IMR-90 (cell line): Measurements from ENCODE around the gene MARCO. TPM values are rescaled to one million over a fixed set of nuclear protein-coding genes. Genes with fewer than 3 reads are reported as not detected.

ENCODE experiments used
- ATAC-seq: fragments of 200-7000 bp; cut with Tn5 transposase; 2 replicates; pipeline ENCODE4 v1.9.1; 2020; ENCODE audit warnings: low read depth, mild to moderate bottlenecking, moderate library complexity
- BruUV-seq: library from RNA; stranded (reverse); fragments of 400-500 nt; replicated peaks from 2 replicates; lab custom pipeline; 2021; lab: Mats Ljungman, UMichigan
- CTCF ChIA-PET: fragments of 300-600 bp; formaldehyde crosslinking; extraction: SDS; loops from one replicate; lab custom pipeline; 2021; ENCODE audit warnings: antibody characterized with exemption; lab: Yijun Ruan, JAX
- POLR2A ChIA-PET: fragments of 300-600 bp; sonication (Branson Sonifier 250); formaldehyde crosslinking; loops from one replicate; lab custom pipeline; 2022; ENCODE audit warnings: antibody characterized with exemption; ENCODE audit not compliant: unreplicated experiment; lab: Charles Lee
- DNase-seq: peaks from one replicate; pipeline ENCODE4 v3.0.0; 2013
- H2AFZ ChIP-seq: replicated peaks from 2 replicates; pipeline ENCODE3; 2013; ENCODE audit warnings: low read length, mild to moderate bottlenecking; ENCODE audit not compliant: poor library complexity
- H2AK5ac ChIP-seq: 2 replicates; pipeline ENCODE4 v1.6.1; 2013; ENCODE audit warnings: low read depth, low read length, inconsistent platforms
- H2AK9ac ChIP-seq: replicated peaks from 2 replicates; pipeline ENCODE3; 2013; ENCODE audit warnings: mild to moderate bottlenecking, low read depth, low read length, moderate library complexity; ENCODE audit not compliant: poor library complexity
- H2BK120ac ChIP-seq: 2 replicates; pipeline ENCODE4 v1.6.1; 2013; ENCODE audit warnings: low read depth, low read length, inconsistent platforms
- H2BK15ac ChIP-seq: 3 replicates; pipeline ENCODE4 v1.6.1; 2013; ENCODE audit warnings: low read depth, low read length, inconsistent platforms
- H2BK20ac ChIP-seq: 2 replicates; pipeline ENCODE4 v1.6.1; 2013; ENCODE audit warnings: low read depth, mild to moderate bottlenecking, inconsistent platforms, low read length, moderate library complexity
- H2BK5ac ChIP-seq: 2 replicates; pipeline ENCODE4 v1.6.1; 2013; ENCODE audit warnings: mild to moderate bottlenecking, low read depth, low read length, inconsistent platforms; ENCODE audit not compliant: poor library complexity, severe bottlenecking
- H3K14ac ChIP-seq: replicated peaks from 2 replicates; pipeline ENCODE4 v1.6.1; 2013; ENCODE audit warnings: low read depth, low read length, inconsistent platforms
- H3K18ac ChIP-seq: 2 replicates; pipeline ENCODE4 v1.6.1; 2013; ENCODE audit warnings: low read depth, low read length, control low read depth
- H3K23ac ChIP-seq: 2 replicates; pipeline ENCODE4 v1.6.1; 2013; ENCODE audit warnings: low read depth, low read length, inconsistent platforms
- H3K27ac ChIP-seq: 2 replicates; pipeline ENCODE4 v1.5.1; 2013; ENCODE audit warnings: mild to moderate bottlenecking, control low read depth, low read length; ENCODE audit not compliant: insufficient read depth
- H3K27me3 ChIP-seq: 2 replicates; pipeline ENCODE4 v1.6.1; 2013; ENCODE audit warnings: low read length; ENCODE audit not compliant: control insufficient read depth, insufficient read depth
- H3K36me3 ChIP-seq: 2 replicates; pipeline ENCODE4 v1.6.1; 2013; ENCODE audit warnings: low read length, mixed read lengths; ENCODE audit not compliant: control insufficient read depth, insufficient read depth
- H3K4ac ChIP-seq: 2 replicates; pipeline ENCODE4 v1.6.1; 2013; ENCODE audit warnings: low read depth, low read length, inconsistent platforms
- H3K4me1 ChIP-seq: 2 replicates; pipeline ENCODE4 v1.6.1; 2013; ENCODE audit warnings: low read length, mixed read lengths; ENCODE audit not compliant: control insufficient read depth, insufficient read depth
- H3K4me2 ChIP-seq: 2 replicates; pipeline ENCODE4 v1.6.1; 2013; ENCODE audit warnings: low read depth, mild to moderate bottlenecking, control low read depth, low read length, moderate library complexity
- H3K4me3 ChIP-seq: 2 replicates; pipeline ENCODE4 v1.5.1; 2013; ENCODE audit warnings: low read depth, mild to moderate bottlenecking, control low read depth, low read length, moderate library complexity; ENCODE audit not compliant: insufficient read depth
- H3K56ac ChIP-seq: 2 replicates; pipeline ENCODE4 v1.6.1; 2013; ENCODE audit warnings: low read length, inconsistent platforms; ENCODE audit not compliant: insufficient read depth; ENCODE audit errors: extremely low read depth
- H3K79me1 ChIP-seq, 2 experiments: 2 replicates each; pipeline ENCODE4 v1.6.1; 2013; ENCODE audit warnings: low read length in 2 of 2, inconsistent platforms in 1 of 2, low read depth in 1 of 2
- H3K9ac ChIP-seq: 2 replicates; pipeline ENCODE4 v1.6.1; 2013; ENCODE audit warnings: low read depth, low read length, control low read depth
- H3K9me1 ChIP-seq: 2 replicates; pipeline ENCODE4 v1.6.1; 2013; ENCODE audit warnings: low read length, inconsistent platforms; ENCODE audit not compliant: insufficient read depth
- H3K9me3 ChIP-seq: 2 replicates; pipeline ENCODE4 v1.6.1; 2013; ENCODE audit warnings: low read length; ENCODE audit not compliant: control insufficient read depth, insufficient read depth
- H4K20me1 ChIP-seq: 2 replicates; pipeline ENCODE4 v1.6.1; 2013; ENCODE audit warnings: low read length, inconsistent platforms; ENCODE audit not compliant: insufficient read depth
- H4K5ac ChIP-seq: 2 replicates; pipeline ENCODE4 v1.6.1; 2013; ENCODE audit warnings: mild to moderate bottlenecking, low read depth, low read length, control low read depth
- H4K8ac ChIP-seq, 2 experiments: 2 replicates each; pipeline ENCODE4 v1.6.1; 2013; ENCODE audit warnings: low read depth in 2 of 2, low read length in 2 of 2, control low read depth in 1 of 2, inconsistent platforms in 1 of 2
- H4K91ac ChIP-seq: 2 replicates; pipeline ENCODE4 v1.6.1; 2013; ENCODE audit warnings: low read depth, low read length, inconsistent platforms; ENCODE audit not compliant: insufficient read depth
- BHLHE40 ChIP-seq: fragments of 150-350 bp; IDR thresholded peaks from 2 replicates; pipeline ENCODE4 v1.6.1; 2016; ENCODE audit warnings: mild to moderate bottlenecking, low read depth, low read length
- CEBPB ChIP-seq: IDR thresholded peaks from 2 replicates; pipeline ENCODE4 v1.6.1; 2012; ENCODE audit warnings: low read depth, low read length, improper control_type of control experiment
- CHD1 ChIP-seq: IDR thresholded peaks from 2 replicates; pipeline ENCODE4 v1.6.1; 2012; ENCODE audit warnings: low read depth, low read length, improper control_type of control experiment
- CTCF ChIP-seq: conservative IDR thresholded peaks from 2 replicates; pipeline ENCODE4 v1.5.1; 2012; ENCODE audit warnings: mild to moderate bottlenecking, low read depth, low read length, improper control_type of control experiment
- ELK1 ChIP-seq: fragments of 150-350 bp; IDR thresholded peaks from 2 replicates; pipeline ENCODE4 v1.6.1; 2016; ENCODE audit warnings: low read depth, mild to moderate bottlenecking, low read length, moderate library complexity, borderline replicate concordance
- FOS ChIP-seq: fragments of 150-350 bp; IDR thresholded peaks from 2 replicates; pipeline ENCODE4 v1.6.1; 2016; ENCODE audit warnings: low read depth, low read length
- MAFK ChIP-seq: IDR thresholded peaks from 2 replicates; pipeline ENCODE4 v1.6.1; 2012; ENCODE audit warnings: low read depth, low read length, improper control_type of control experiment
- MAZ ChIP-seq: IDR thresholded peaks from 2 replicates; pipeline ENCODE4 v1.6.1; 2012; ENCODE audit warnings: low read depth, mild to moderate bottlenecking, low read length, improper control_type of control experiment, moderate library complexity, borderline replicate concordance
- MXI1 ChIP-seq: IDR thresholded peaks from 2 replicates; pipeline ENCODE4 v1.6.1; 2012; ENCODE audit warnings: low read depth, mild to moderate bottlenecking, low read length, moderate library complexity, borderline replicate concordance
- NFE2L2 ChIP-seq: fragments of 150-350 bp; IDR thresholded peaks from 2 replicates; pipeline ENCODE4 v1.6.1; 2016; ENCODE audit warnings: low read depth, mild to moderate bottlenecking, low read length
- POLR2A ChIP-seq: IDR thresholded peaks from 2 replicates; pipeline ENCODE4 v1.6.1; 2012; ENCODE audit warnings: mild to moderate bottlenecking, low read depth, low read length
- RAD21 ChIP-seq: IDR thresholded peaks from 2 replicates; pipeline ENCODE4 v1.6.1; 2012; ENCODE audit warnings: low read length, improper control_type of control experiment
- RCOR1 ChIP-seq: IDR thresholded peaks from 2 replicates; pipeline ENCODE4 v1.6.1; 2012; ENCODE audit warnings: mild to moderate bottlenecking, low read length, improper control_type of control experiment; ENCODE audit not compliant: insufficient replicate concordance
- RFX5 ChIP-seq: IDR thresholded peaks from 2 replicates; pipeline ENCODE4 v1.8.0; 2012; ENCODE audit warnings: low read depth, mild to moderate bottlenecking, low read length, moderate library complexity
- SMC3 ChIP-seq: fragments of 150-350 bp; IDR thresholded peaks from 2 replicates; pipeline ENCODE4 v1.6.1; 2016; ENCODE audit warnings: low read depth, mild to moderate bottlenecking, antibody characterized with exemption, low read length, moderate library complexity
- USF2 ChIP-seq: fragments of 150-350 bp; IDR thresholded peaks from 2 replicates; pipeline ENCODE4 v1.6.1; 2017; ENCODE audit warnings: mild to moderate bottlenecking, antibody characterized with exemption, low read length, low read depth
- WGBS, 2 experiments: methylation state at CpG; one replicate each; pipeline versions ENCODE4 v1.1.5 to v1.1.7; 2013; ENCODE audit warnings: missing lambda C conversion rate in 2 of 2; ENCODE audit not compliant: insufficient read length in 1 of 2; ENCODE audit errors: extremely low coverage in 2 of 2; 5-methylcytosine and 5-hydroxymethylcytosine counted together
- dilution Hi-C: fragments of 300-500 bp; cut with HindIII; formaldehyde crosslinking; loops from one replicate; pipeline ENCODE4 v1.14.3; 2018; ENCODE audit warnings: low sequenced_read_pairs; ENCODE audit not compliant: unreplicated experiment
- in situ Hi-C: fragments of 300-500 bp; cut with MboI; formaldehyde crosslinking; loops from 3 replicates; pipeline ENCODE4 v1.14.3; 2019; ENCODE audit warnings: low sequenced_read_pairs, inconsistent platforms, mixed read lengths
- intact Hi-C: fragments of 100-400 bp; cut with micrococcal nuclease; formaldehyde crosslinking; loops from 2 replicates; pipeline ENCODE4 v1.10.0; 2022
- polyA plus RNA-seq, 3 experiments: library from polyadenylated mRNA; depleted of rRNA; stranded (reverse); fragments of >200 nt; gene quantifications; 2 replicates each; pipeline ENCODE4 v1.2.3, GENCODE V29; 2012; ENCODE audit warnings: low replicate concordance in 1 of 3
- total RNA-seq: library from RNA; depleted of rRNA; stranded (reverse); fragments of >200 nt; gene quantifications from 2 replicates; pipeline ENCODE4 v1.2.3, GENCODE V29; 2012

MARCO gene
- total and polyA plus RNA-seq, 2 of the 4 experiments (the other 2 are of a cell fraction), result not detected

GRCh38 chr2:118925476-118925875 lies 16.5 kb upstream of the MARCO start:
- Histone ChIP-seq H4K20me1 (no peaks in the 10 kb centered on the region), H3K4me2 (no peak overlapping the region), H3K27ac (no peak overlapping the region), H2AFZ (no peak overlapping the region), H4K91ac (no peak overlapping the region), H2AK5ac (no peak overlapping the region), H3K4me3 (no peak overlapping the region), H4K8ac (no peak overlapping the region), H2BK15ac (no peak overlapping the region), H2BK20ac (no peak overlapping the region), H3K27me3 (no peaks in the 10 kb centered on the region), H3K9me1 (no peaks in the 10 kb centered on the region), H3K9ac (no peak overlapping the region), H2AK9ac (no peak overlapping the region), H3K18ac (no peak overlapping the region), H3K79me1 (no peaks in the 10 kb centered on the region), H4K5ac (no peak overlapping the region), H3K14ac (no peak overlapping the region), H3K36me3 (no peaks in the 10 kb centered on the region), H2BK120ac (no peak overlapping the region), H2BK5ac (no peak overlapping the region), H3K9me3 (no peaks in the 10 kb centered on the region), H3K4me1 (no peaks in the 10 kb centered on the region), H3K23ac (no peak overlapping the region), H3K4ac (no peak overlapping the region), H3K56ac (no peak overlapping the region)
- WGBS, 2 experiments, result no CpG with 5 or more reads among the region's 5 CpGs
- intact Hi-C loops, result no loop called here
- ChIA-PET POLR2A (no interaction called here), CTCF (no interaction called here)
- ATAC-seq (no peak), DNase-seq (no peak)
- no TSS peak for BruUV-seq
- no peak for TF ChIP-seq SMC3
- no peak for TF ChIP-seq RAD21
- TF ChIP-seq MAZ, result no peak
- TF ChIP-seq RFX5, result no peak
- TF ChIP-seq MAFK, result no peak
- no peak for TF ChIP-seq CEBPB
- TF ChIP-seq BHLHE40, result no peak
- no peak for TF ChIP-seq USF2
- TF ChIP-seq POLR2A, result no peak
- no peak for TF ChIP-seq RCOR1
- no peak for TF ChIP-seq MXI1
- no peak for TF ChIP-seq ELK1
- TF ChIP-seq FOS, result no peak
- no peak for TF ChIP-seq NFE2L2
- no peak for TF ChIP-seq CTCF
- TF ChIP-seq CHD1, result no peak
- in situ Hi-C loops, result no loop called here
- dilution Hi-C loops, result no loop called here
